GM12891 (cell line): Measurements from ENCODE around the gene OFD1.

ENCODE experiments used
- DNase-seq: peaks from one replicate; pipeline ENCODE4 v3.0.0; 2011; ENCODE audit warnings: low spot score; ENCODE audit not compliant: insufficient read length
- FAIRE-seq: peaks from 2 replicates; lab custom pipeline; 2011; peaks lifted over from hg19 to GRCh38; lab: Jason Lieb, UNC
- PAX5 ChIP-seq: IDR thresholded peaks from 2 replicates; pipeline ENCODE4 v1.6.1; 2011; ENCODE audit warnings: low read length, moderate library complexity, mild to moderate bottlenecking; ENCODE audit not compliant: insufficient read depth, severe bottlenecking
- POLR2A ChIP-seq: IDR thresholded peaks from 2 replicates; pipeline ENCODE4 v1.6.1; 2011; ENCODE audit warnings: low read depth, low read length, control low read depth
- POLR2AphosphoS5 ChIP-seq: IDR thresholded peaks from 2 replicates; pipeline ENCODE4 v1.6.1; 2011; ENCODE audit warnings: low read depth, low read length, control low read depth
- POU2F2 ChIP-seq: IDR thresholded peaks from 2 replicates; pipeline ENCODE4 v1.6.1; 2011; ENCODE audit warnings: low read depth, mild to moderate bottlenecking, control low read depth, low read length, moderate library complexity
- SPI1 ChIP-seq: IDR thresholded peaks from 2 replicates; pipeline ENCODE4 v1.6.1; 2011; ENCODE audit warnings: low read depth, low read length, control low read depth
- TAF1 ChIP-seq: IDR thresholded peaks from 2 replicates; pipeline ENCODE4 v1.6.1; 2011; ENCODE audit warnings: low read depth, low read length, control low read depth

OFD1 gene

DNA sequence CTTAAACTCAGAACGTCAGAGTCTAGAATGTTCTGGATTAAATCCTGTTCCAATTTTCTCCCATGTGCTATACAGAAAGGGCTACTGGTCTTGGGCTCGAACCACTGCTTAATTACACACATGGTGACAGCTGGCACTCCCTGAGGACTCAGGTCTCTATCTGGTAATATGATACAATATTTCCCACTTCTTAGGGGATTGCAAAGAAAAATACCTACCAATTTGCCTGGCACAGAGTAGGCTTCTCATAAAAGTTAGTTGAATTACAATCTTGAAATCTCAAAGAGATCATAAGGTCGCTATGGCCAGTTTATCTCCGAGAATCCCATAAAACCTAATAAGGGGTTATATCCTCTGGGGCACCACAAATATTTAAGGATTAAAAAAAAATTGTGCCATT is 73.7 kb downstream of the OFD1 start:
- TF ChIP-seq POLR2AphosphoS5, result no peak
- TF ChIP-seq SPI1, result no peak
- no peak for TF ChIP-seq PAX5
- no peak for DNase-seq
- FAIRE-seq, result no peak

GRCh38 chrX:13808865-13809264 is 74.3 kb downstream of the OFD1 start:
- FAIRE-seq (no peak), DNase-seq (no peak)

DNA sequence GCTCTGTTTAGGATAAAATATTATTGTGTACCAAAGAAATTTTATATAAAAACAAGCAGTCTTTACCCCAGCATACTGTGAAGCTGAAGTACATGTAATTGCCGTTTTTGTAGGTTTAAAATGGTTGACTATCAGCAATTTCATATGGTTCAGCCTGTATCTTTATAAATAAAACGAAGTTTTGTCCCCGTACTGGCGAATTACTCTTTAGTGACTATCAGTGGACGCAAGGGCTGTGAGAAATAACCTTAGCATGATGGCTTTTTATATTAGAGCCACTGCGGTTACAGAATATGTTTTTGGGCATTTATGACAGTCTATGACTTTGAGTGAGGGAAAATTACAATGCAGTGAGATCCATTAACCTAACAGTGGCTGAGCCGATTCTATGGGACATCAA is 81.1 kb downstream of the OFD1 start:
- FAIRE-seq (no peak), DNase-seq (no peak)
- TF ChIP-seq POLR2AphosphoS5 (no peak), SPI1 (no peak), POU2F2 (no peak)

More at GRCh38 chrX:13808865-13809264, 74.3 kb downstream of the OFD1 start:
- TF ChIP-seq SPI1 (no peak), POLR2AphosphoS5 (no peak), TAF1 (no peak), POU2F2 (no peak), PAX5 (no peak), POLR2A (no peak)

DNA sequence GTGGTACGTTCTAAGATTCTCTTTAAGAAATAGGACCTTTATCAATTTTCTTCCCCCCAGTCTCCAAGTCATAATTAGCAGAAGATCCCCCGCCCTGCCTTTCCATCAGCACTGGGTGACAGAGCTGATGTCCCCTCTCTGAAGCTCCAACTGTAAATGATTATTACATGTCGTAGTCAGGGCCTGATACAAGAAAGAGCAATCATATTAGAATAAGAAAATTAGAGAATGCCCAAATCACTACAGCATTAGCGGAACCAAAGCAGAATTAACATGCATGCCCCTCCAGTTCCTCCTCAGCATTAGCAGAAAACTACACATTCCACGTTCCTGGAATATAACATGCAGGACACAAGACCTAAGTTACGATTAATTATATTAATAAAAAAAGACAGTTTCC is 81.6 kb downstream of the OFD1 start:
- DNase-seq (no peak), FAIRE-seq (no peak)
- TF ChIP-seq POLR2A, result no peak
- no peak for TF ChIP-seq POLR2AphosphoS5

DNA sequence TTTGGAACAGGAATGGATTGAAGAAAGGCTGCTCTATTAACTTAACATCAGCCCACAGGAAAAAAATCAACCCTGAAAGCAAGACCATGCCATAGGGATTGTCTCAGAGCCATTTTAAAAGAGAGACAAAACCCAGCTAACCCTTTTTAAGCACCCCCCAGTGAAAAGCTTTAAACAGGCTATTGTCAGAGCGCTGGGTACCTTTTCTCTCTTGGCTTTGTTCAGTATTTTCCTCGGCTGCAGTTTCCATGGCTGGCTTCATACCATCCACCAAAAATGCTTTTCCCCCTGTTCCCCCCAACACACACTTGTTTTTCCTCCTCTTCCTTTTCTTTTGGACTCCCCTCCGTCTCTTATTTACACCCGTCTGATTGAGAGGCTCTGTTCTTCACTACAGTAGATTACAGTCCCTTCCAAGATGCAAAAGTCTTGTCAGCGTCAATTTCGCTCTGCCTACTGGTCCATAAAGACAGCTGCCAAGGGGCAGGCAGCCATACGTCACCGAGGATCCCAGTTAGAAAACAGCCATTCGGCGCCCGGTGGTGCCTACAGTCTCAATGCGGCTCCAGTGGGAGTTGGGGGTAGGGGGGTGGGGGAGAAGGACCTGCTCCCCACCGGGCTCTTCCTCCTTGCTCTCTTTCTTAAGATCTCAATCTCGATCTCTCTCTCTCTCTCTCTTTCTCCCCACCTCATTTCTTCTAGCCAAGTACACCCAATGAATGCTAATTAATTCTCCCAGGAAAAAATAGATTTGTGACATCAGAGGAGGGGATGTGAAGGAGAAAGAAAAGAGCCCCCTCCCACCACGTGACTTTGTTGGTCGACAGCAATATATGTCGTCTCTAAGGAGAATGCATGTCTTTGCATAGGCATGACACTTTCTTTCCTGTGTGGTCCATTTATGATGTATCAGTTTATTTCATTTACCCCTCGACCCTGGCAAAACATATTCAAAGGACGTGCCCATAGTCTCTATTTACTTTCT is 82.4 kb downstream of the OFD1 start, which contains the start of gene GPM6B:
Gene GPM6B (minus strand): TSS at position 451 of the 985 bp plus-strand sequence. CDS start 189 bp downstream, at position 262.
- DNase-seq, result no peak
- TF ChIP-seq TAF1, result no peak
- TF ChIP-seq POLR2A, result no peak
- no peak for TF ChIP-seq POU2F2
- no peak for FAIRE-seq
